ENCODE results near the gene NIN. TPM values are rescaled to one million over a fixed set of nuclear protein-coding genes. Genes with fewer than 3 reads are reported as not detected.
A peak's percentile ranks its signal among the peaks of the same experiment; 100 is the strongest.

The NIN gene
- total RNA-seq, 2 experiments from 2014 or later, result 70.8 to 71.3 TPM

DNA sequence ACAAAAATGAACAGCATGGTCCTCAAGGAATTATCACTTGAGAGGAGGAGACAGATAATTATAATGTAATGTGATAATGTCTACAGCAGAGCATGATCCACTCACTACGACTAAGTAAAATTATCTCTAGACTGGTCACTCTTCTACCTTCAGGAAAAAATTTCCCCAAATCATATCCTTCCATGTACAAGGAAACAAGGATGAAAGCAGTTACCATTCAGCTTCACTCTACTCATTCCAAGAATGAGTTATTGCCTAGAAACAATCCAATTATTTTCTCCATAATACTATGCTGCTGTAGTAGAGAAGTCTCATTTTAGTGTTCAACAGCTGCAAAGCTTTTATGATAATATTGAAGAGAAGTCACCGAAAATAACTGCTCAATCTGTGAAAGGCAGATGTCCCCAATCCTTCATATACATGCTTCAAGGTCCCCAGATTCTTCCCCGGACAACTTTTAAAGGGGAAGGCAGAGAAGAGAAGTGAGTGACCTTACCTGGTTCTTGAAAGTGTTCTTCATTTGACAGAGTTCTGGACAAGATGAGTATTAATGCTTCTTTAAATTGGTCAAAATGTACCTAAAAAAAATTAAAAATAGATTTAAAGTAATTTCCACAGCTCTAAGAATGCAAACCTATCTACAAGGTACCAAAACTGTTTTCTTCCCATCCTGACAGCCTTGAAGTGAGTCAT lies 24.6 kb downstream of the NIN start:
- Mint-ChIP-seq H3K4me3 (no peak overlapping the region), H3K36me3 (peaks cover 31% of the 10 kb centered on the region), H3K27ac (no peak overlapping the region), H3K27me3 (no peaks in the 10 kb centered on the region), H3K9me3 (ENCODE audit: low read depth) (no peaks in the 10 kb centered on the region), H3K4me1 (peaks cover 4% of the 10 kb centered on the region)
- ATAC-seq (no peak), DNase-seq (no peak)
- CTCF ChIA-PET, result interaction anchor here (1.6 kb wide), 1 partner anchor 53 kb away, joined by 4 read pairs; no protein-coding TSS in a partner anchor

DNA sequence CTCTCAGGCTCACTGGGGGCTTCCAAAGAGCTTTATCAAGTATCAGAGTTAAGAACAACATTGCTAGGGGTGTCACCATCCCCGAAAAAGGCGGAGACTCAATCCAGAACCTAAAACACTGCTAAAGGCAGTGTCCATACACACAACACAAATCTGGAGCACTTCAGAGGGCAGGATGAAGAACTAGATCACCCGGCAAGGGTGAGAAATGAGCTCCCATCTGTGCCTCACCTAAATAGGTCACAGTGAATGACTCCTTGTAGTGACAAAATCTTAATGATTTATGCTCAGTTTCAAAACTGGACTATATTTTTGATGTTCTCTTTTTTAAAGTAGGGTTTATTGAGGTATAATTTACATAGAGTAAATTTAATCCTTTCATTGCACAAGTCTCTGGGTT lies 25.6 kb downstream of the NIN start:
- CTCF ChIA-PET, result interaction anchor here (1.2 kb wide), 1 partner anchor 13 kb away, joined by 3 read pairs; no protein-coding TSS in a partner anchor
- Mint-ChIP-seq H3K27me3 (no peaks in the 10 kb centered on the region), H3K9me3 (ENCODE audit: low read depth) (no peaks in the 10 kb centered on the region), H3K4me3 (no peak overlapping the region), H3K36me3 (peaks cover 30% of the 10 kb centered on the region), H3K4me1 (peaks cover 4% of the 10 kb centered on the region), H3K27ac (no peak overlapping the region)
- DNase-seq, result no peak
- no peak for ATAC-seq

DNA sequence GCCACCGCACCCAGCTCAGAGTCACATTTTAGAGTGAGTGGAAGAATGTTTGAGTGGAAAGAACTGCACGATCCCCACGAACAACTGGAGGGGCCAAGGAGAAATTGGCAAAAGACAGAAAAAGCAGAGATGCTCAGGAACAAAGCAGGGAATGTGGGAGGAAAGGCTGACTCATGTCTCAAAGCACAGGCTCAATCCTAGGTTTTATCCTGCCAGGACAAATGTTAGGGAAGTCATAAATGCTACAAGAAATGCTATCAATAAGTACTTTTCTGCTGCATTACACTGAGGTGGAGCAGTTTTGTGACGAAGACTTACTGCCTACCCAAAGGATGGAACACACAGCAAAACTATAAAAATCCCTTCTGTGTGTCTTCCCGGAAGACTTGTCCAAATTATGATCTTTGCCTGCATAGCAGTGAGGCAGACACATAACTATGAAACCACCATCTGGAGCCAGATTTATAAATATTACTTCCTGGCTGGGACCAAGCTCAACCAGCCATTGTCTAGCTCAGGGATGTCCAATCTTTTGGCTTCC lies 26.7 kb downstream of the NIN start:
- Mint-ChIP-seq H3K4me1 (peaks cover 4% of the 10 kb centered on the region), H3K27ac (no peak overlapping the region), H3K27me3 (no peaks in the 10 kb centered on the region), H3K4me3 (no peak overlapping the region), H3K36me3 (peaks cover 30% of the 10 kb centered on the region), H3K9me3 (ENCODE audit: low read depth) (no peaks in the 10 kb centered on the region)
- CTCF ChIA-PET, result interaction anchor here (1.2 kb wide), 1 partner anchor 12 kb away, joined by 3 read pairs; no protein-coding TSS in a partner anchor
- DNase-seq (no peak), ATAC-seq (no peak)

DNA sequence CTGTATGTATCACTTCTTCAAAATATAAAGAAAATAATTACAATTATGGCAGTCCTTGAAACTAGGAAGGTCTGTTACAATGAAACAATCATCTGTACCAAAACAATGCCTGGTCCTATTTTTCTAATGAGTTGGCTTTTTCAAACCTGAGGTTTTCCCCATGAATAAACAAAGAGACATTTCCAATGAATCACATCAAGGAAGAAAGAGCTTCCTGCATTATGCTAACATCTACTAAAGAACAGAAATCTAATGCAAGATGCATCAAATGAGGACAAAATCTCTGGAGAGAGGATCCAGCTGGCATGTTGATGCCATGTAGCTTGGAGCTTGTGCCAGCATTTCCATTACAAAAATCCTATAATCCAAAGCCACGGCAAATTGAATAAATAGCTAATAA lies 29.3 kb downstream of the NIN start:
- Mint-ChIP-seq H3K27ac (no peak overlapping the region), H3K27me3 (no peaks in the 10 kb centered on the region), H3K36me3 (peaks cover 29% of the 10 kb centered on the region), H3K4me3 (no peak overlapping the region), H3K9me3 (ENCODE audit: low read depth) (no peaks in the 10 kb centered on the region), H3K4me1 (peaks cover 4% of the 10 kb centered on the region)
- CTCF ChIA-PET, result no interaction called here
- DNase-seq (no peak), ATAC-seq (no peak)

DNA sequence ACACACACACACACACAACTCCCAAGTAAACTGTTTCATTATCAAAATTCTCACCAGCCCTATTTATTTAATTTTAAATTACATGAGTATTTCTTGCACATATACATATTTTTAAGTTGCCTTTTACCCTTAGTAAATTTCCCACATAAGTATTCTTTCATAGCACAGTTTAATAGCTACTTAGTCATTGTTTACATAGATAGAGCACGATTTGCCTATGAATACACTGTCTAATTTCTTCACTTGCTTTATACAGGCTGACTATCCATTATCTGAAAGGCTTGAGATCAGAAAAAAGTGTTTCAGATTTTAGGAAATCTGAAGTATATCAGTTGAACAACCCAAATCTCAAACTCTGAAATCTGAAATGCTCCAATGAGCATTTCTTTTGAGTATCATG lies 30.9 kb downstream of the NIN start:
- CTCF ChIA-PET, result no interaction called here
- Mint-ChIP-seq H3K4me1 (peaks cover 2% of the 10 kb centered on the region), H3K9me3 (ENCODE audit: low read depth) (no peaks in the 10 kb centered on the region), H3K4me3 (no peak overlapping the region), H3K27me3 (no peaks in the 10 kb centered on the region), H3K27ac (no peak overlapping the region), H3K36me3 (peaks cover 19% of the 10 kb centered on the region)
- no peak for ATAC-seq
- DNase-seq, result no peak

DNA sequence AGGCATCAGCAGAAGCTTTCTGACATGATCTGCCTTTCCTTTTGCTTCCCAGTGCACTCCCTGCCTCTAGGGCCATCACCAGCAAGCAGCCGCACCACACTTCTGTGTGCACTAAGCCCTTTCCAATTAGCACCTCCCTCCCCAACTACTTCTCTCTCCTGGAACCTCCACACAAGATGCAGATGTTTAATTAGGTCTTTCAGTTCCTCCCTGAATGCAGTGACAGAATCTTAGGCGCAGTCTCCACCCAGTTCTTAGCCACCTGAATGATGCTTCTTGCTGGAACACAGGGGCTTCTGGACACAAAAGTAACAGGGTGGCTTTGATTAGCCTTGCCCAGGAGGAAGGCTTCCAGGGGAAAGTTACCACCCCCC lies 32.9 kb downstream of the NIN start:
- no peaks in the 10 kb centered on the region for H3K9me3 Mint-ChIP-seq (ENCODE audit: low read depth)

DNA sequence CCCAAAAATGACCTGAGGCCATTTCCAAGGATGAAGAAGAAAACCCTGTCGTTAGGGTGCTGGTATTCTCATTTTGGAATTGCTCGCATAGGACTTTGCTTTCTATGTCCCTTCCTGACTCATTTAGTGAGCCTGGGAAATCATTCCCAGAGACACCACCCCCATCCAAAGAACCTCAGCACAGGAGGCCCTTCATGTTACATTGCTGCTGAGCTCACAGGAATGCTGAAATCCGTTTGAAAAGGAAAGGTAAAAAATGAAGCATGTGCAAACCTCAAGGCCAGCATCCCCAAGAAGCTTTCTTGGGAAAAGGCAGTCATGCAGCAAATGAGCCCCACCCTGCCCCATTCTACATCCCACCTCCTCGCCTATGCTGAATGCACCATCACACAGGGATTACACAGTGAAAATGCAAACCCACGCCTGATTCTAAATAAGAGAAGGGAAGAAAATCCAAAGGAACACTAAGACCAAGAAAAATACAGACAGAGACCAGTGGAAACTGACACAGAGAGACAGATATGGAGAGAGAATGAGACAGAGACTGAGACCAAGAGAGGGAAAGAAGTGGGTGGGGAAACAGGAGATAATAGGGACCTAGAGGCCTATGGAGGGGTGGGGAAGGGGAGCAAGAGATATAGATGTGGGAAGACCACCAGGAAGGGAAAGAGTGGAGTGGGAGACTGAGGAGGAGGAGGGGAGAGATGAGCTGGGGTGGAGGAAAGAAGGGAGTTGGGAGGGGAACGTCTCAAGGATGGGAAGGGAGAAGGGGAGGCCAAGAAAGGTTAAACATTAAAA lies 33.5 kb downstream of the NIN start:
- Mint-ChIP-seq H3K9me3 (ENCODE audit: low read depth) (no peaks in the 10 kb centered on the region), H3K27ac (no peak overlapping the region), H3K27me3 (no peaks in the 10 kb centered on the region), H3K4me1 (peaks cover 15% of the 10 kb centered on the region), H3K4me3 (no peak overlapping the region), H3K36me3 (peaks cover 12% of the 10 kb centered on the region)
- CTCF ChIA-PET, result interaction anchor here (1.3 to 2.1 kb wide), 4 partner anchors 21 to 178 kb away, joined by 3 to 19 read pairs (median 4); no protein-coding TSS in a partner anchor
- DNase-seq, result no peak
- ATAC-seq, result no peak

More for the DNA sequence above, 32.9 kb downstream of the NIN start:
- peaks cover 9% of the 10 kb centered on the region for H3K4me1 Mint-ChIP-seq
- no peak for DNase-seq
- no peaks in the 10 kb centered on the region for H3K27me3 Mint-ChIP-seq
- CTCF ChIA-PET, result interaction anchor here (2.1 kb wide), 1 partner anchor 21 kb away, joined by 19 read pairs; no protein-coding TSS in a partner anchor
- no peak overlapping the region for H3K4me3 Mint-ChIP-seq
- H3K27ac Mint-ChIP-seq, result no peak overlapping the region
- no peak for ATAC-seq
- peaks cover 9% of the 10 kb centered on the region for H3K36me3 Mint-ChIP-seq

DNA sequence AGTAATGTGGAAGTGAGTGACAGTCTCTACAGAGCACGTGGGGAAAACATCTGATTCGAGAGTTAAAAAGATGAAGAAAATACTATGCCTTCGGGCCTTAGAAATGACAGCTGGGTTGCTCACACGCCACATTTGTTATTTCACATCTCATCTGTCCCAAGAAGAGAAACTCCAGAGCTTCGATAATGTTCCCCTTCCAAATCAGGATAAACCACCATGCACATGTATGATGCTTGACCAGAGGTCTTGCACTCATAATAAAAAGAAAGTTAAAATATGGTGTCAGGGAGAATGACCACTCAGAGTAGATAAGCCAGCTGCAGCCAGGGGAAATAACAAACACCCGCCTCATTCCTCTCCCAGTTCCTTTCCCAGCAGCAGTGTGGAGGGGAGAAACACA lies 34.6 kb downstream of the NIN start:
- H3K4me1 Mint-ChIP-seq, result peaks cover 26% of the 10 kb centered on the region
- CTCF ChIA-PET, result interaction anchor here (1.3 to 2.1 kb wide), 4 partner anchors 20 to 177 kb away, joined by 3 to 19 read pairs (median 4); no protein-coding TSS in a partner anchor
- H3K9me3 Mint-ChIP-seq (ENCODE audit: low read depth), result no peaks in the 10 kb centered on the region
- ATAC-seq (no peak), DNase-seq (no peak)
- no peak overlapping the region for H3K27ac Mint-ChIP-seq
- H3K27me3 Mint-ChIP-seq, result no peaks in the 10 kb centered on the region
- H3K36me3 Mint-ChIP-seq, result peaks cover 19% of the 10 kb centered on the region
- no peak overlapping the region for H3K4me3 Mint-ChIP-seq

DNA sequence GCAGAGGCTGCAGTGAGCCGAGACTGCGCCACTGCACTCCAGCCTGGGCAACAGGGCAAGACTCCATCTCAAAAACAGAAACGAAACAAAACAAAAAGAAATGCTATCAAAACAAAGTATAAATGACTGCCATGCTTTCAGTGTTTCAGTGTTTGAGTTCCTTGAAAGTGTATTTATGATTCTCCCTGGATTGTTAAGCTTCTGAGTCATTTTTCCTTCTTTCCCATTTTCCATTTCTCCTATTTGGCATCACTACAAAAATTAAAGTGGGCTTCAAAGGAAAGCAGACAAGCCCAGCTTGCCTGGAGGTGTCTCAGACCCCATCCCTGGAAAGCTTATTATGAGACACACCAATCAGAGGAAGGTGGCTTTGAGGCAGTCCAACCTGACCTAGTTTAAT lies 35.1 kb downstream of the NIN start:
- Mint-ChIP-seq H3K27ac (no peak overlapping the region), H3K36me3 (peaks cover 24% of the 10 kb centered on the region), H3K9me3 (ENCODE audit: low read depth) (no peaks in the 10 kb centered on the region), H3K27me3 (no peaks in the 10 kb centered on the region), H3K4me1 (peaks cover 31% of the 10 kb centered on the region), H3K4me3 (no peak overlapping the region)
- ATAC-seq (no peak), DNase-seq (no peak)
- CTCF ChIA-PET, result interaction anchor here (1.5 to 2.1 kb wide), 3 partner anchors 15 to 64 kb away, joined by 3 to 19 read pairs (median 5); no protein-coding TSS in a partner anchor

DNA sequence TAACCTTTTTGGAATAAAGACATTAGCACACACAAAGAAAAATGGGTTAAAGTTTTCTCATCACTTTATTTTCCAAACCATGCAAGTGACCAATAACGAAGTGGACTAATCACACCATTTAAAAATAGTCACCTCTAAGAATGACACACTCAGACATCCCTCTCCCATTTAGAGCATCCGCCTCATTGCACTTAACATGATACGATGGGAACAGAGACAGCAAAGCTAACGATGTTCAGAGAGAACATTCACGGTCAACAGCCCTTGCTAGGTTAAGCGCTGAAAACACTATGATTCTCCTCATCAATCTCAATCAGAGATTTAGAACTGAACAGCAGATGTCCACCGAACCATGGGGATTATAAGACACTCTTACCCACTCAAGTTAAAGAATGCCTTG lies 35.8 kb downstream of the NIN start:
- Mint-ChIP-seq H3K27ac (no peak overlapping the region), H3K27me3 (no peaks in the 10 kb centered on the region), H3K4me1 (peaks cover 38% of the 10 kb centered on the region), H3K4me3 (no peak overlapping the region), H3K9me3 (ENCODE audit: low read depth) (no peaks in the 10 kb centered on the region), H3K36me3 (peaks cover 30% of the 10 kb centered on the region)
- CTCF ChIA-PET, result interaction anchor here (1.6 to 4.0 kb wide), 2 partner anchors 15 to 66 kb away, joined by 3 to 21 read pairs; no protein-coding TSS in a partner anchor
- DNase-seq (no peak), ATAC-seq (no peak)

DNA sequence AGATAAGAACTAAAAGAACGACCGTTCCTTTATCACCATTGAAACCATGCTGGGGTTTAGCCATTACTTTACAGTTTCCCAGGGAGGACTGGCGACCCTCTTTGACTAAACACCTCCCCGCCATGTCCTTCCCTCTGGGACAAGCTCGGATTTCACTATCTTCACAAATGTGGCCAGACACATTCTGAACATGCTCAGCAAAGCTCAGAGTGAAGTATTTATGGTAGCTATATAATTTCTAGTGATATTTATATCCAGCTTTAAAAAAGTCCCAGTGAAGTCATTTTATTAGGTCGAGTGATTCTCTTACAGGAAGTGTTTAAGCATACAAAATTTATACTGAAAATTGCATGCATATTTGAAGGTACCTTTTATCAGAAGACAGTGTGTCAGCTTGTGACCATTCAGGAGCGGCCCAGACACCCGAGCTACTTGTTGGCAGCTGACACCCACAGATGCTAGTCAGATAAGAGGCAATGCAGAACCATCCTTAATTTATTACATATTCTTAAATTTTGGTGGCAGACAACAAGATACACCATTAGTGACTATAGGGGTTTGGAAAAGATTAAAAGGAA lies 36.8 kb downstream of the NIN start:
- no peaks in the 10 kb centered on the region for H3K27me3 Mint-ChIP-seq
- H3K4me3 Mint-ChIP-seq, result no peak overlapping the region
- CTCF ChIA-PET, result interaction anchor here (0.6 to 4.0 kb wide), 6 partner anchors 9 to 67 kb away, joined by 3 to 21 read pairs (median 6); no protein-coding TSS in a partner anchor
- H3K27ac Mint-ChIP-seq, result no peak overlapping the region
- DNase-seq, result no peak
- no peaks in the 10 kb centered on the region for H3K9me3 Mint-ChIP-seq (ENCODE audit: low read depth)
- ATAC-seq, result no peak
- H3K36me3 Mint-ChIP-seq, result peaks cover 34% of the 10 kb centered on the region
- H3K4me1 Mint-ChIP-seq, result peaks cover 46% of the 10 kb centered on the region

DNA sequence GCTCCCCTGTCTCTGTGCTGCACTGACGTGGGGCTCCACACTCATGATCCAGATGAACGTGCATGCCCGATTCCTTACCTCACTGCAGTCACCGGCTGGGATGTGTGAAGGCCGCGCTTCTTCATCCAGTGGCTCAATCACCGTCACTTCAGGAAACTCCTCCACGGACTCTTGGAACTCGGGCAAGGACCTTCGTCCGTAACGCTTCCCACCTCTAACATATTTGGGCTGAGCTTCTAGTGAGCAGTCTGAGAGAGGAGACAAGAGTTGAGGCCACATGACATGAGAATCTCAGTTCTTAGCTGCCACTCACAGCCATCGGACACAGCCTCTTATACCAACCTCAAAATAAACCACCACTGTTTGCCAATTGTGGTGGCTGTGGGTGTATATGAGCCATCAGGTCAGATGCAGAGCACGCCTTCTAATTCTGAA lies 38.3 kb downstream of the NIN start:
- Mint-ChIP-seq H3K36me3 (peaks cover 40% of the 10 kb centered on the region), H3K27me3 (no peaks in the 10 kb centered on the region), H3K4me1 (peaks cover 54% of the 10 kb centered on the region), H3K9me3 (ENCODE audit: low read depth) (no peaks in the 10 kb centered on the region), H3K4me3 (no peak overlapping the region), H3K27ac (peak overlapping the region; percentile 90)
- DNase-seq, result no peak
- no peak for ATAC-seq
- CTCF ChIA-PET, result interaction anchor here (1.1 to 4.0 kb wide), 7 partner anchors 8 to 249 kb away, joined by 3 to 21 read pairs (median 5); no protein-coding TSS in a partner anchor

DNA sequence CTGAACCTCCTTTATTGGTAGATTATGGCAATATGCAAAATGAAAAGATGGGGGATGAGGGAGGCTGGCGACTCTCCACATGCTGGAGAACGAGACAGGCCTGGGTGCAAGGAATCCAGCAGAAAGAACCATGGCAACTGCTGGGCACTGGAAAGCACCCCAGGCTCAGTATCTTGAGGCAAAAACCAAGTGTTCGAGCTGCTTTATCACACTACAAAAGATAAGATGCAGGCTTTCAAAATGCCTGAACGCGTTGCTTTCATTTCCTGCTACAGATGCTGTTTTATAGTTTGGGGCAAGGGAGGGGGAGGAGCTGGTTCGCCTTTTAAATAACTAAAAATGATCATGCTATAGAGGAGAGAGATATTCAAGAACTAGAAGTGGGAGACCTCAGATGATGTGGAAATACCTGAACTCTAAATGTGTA lies 38.9 kb downstream of the NIN start:
- H3K36me3 Mint-ChIP-seq, result peaks cover 44% of the 10 kb centered on the region

More for the DNA sequence above, 38.9 kb downstream of the NIN start:
- DNase-seq, result no peak
- Mint-ChIP-seq H3K27me3 (no peaks in the 10 kb centered on the region), H3K4me1 (peaks cover 60% of the 10 kb centered on the region), H3K4me3 (peak overlapping the region; percentile 72), H3K9me3 (ENCODE audit: low read depth) (no peaks in the 10 kb centered on the region), H3K27ac (peak overlapping the region; percentile 90)
- peak; percentile 56 for ATAC-seq
- CTCF ChIA-PET, result interaction anchor here (1.1 to 4.0 kb wide), 8 partner anchors 7 to 249 kb away, joined by 3 to 21 read pairs (median 6); partner anchors contain the start of gene NIN

Data from activated CD8-positive, alpha-beta memory T cell treated with anti-CD3 and anti-CD28 coated beads, Interleukin-2, amount 10 ng/mL, durations not matched to agents 7 days and 5 days (primary cell).